Non-pigmented ciliary epithelial cell (primary cell): ENCODE data around the gene GALNT14.

ENCODE experiments used
- DNase-seq: peaks from one replicate; pipeline ENCODE4 v3.0.0-alpha.2; 2010; ENCODE audit warnings: low read depth

The GALNT14 gene

GRCh38 chr2:31054842-31055388, 83.3 kb downstream of the GALNT14 start:
- no peak for DNase-seq

- no peak for DNase-seq
Measured at GRCh38 chr2:31053929-31054782, 84.1 kb downstream of the GALNT14 start.

DNA sequence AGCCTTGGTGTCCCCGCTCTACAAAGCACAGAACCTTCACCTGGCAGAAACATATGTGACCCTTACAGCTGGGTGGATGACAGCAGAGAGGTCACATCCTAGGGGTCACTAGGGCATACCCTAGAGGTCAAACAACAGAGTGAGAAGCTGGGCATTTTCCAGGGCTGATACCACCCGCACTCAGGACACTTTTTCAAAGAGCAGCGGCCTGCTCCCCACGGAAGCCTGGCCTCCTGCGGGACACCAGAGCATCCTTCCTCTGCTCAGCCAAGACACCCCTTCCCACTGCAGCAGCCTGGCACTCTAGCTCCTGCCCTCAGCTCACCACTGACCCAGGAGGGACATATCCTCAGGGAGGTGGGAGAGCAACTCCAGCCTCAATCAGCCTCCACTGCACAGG, 86.0 kb downstream of the GALNT14 start:
- DNase-seq: no peak

DNA sequence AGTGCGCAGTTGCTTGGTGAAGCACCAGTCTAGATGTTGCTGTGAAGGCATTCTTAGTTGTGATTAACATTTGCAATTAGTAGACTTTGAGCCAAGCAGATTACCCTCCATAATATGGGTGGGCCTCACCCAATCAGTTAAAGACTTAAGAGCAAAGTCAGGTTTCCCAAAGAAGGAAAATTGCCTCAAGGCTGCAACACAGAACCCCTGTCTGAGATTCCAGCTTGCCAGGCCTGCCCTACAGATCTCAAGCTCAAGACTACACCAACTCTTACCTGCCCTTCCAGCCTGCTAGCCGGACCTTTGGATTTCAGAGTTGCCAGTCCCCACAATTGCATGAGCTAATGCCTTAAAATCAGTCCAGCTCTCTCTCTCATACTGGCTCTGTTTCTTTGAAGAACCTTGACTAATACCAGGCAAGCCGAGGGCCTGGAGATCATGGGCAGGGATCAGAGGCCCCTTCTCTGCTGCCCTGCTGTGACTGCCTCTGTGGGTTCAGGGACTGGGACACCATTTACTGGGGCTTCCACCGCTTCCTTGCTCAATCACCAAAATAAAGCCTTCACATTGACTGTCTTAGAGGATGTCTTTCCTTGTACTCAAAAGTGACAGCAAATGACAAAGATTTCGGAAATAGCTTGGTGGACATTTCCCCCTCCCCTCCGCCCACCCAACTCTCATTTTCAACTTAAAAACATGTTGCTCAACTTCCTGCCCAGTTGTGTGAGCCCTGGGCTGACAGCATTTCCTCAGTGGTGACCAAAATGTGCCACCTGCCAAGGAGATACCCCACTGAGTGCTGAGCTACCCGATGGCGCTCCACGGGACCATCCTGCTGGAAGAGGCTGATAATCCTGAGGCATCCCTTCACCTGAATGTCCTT, 86.7 kb downstream of the GALNT14 start:
- DNase-seq: no peak

DNA sequence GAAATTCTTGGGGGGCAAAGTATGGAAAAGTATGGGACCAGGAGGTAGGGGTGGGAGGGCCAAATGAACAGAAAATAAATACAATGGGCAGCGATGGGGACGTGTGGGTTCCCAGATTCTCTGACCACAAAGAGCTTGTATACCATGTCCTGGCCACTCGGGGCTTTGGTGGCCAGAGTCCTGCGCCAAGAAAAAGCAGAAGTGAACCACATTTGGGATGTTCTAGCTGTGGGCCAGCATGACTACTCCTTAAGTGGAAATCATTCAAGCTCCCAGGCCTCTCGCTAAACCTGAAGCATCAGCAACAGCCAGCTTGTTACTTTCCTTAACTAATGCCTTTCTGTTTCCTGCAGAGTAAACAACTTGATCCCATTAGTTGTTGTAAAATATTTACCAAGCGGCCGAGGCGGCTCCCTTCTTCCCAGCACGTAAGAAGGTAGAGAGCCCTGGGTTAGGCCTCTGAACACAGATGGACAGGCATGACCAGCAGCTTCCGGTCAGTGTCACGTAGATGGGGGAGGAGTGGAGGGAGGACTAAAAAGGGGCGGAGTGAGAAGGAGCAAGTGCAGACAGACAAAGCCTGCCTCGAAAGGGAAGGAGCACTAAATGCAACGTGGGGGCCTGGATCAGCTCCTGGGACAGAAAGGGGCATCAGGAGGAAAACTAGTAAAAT, 88.2 kb downstream of the GALNT14 start:
- DNase-seq: no peak

DNA sequence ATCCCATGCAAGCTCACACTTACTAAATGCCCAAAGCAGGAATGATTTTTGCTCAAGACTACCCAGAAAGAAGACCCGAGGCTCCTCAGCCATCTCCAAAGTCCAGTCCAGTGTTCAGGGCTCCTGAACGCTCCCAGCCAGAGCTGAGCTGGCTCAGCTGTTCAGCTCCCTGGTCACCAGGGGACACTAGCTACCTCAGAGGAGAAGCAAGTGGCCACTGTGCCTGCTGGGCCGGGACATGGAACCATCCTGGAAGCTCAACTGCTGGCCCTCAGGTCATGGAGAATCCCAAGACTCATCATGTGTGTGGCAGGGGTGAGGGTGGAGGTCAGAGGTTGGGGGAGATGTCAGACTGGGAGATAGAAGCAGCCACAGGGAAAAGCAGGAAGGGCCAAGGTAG, 89.0 kb downstream of the GALNT14 start:
- no peak for DNase-seq

GRCh38 chr2:31047599-31047998, 90.6 kb downstream of the GALNT14 start:
- DNase-seq: no peak

DNA sequence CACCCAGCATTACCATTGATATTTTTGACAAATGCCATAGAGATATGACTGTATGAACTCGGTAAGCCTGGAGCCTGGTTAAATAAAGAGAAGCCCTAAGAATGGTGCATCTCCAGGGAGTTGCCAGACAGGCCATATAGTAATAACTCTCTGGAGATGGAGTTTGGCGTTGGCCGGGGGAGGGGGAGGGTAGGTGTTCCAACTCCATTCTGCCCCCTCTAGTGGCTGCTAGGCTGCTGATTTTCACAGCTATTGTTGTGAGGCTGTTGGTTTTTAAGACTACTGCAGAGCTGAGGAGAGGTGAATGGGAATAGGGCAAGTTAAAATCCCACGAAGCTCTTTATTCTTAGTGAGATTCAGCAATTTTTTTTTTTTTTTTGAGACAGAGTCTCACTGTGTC, 99.9 kb downstream of the GALNT14 start:
- no peak for DNase-seq

DNA sequence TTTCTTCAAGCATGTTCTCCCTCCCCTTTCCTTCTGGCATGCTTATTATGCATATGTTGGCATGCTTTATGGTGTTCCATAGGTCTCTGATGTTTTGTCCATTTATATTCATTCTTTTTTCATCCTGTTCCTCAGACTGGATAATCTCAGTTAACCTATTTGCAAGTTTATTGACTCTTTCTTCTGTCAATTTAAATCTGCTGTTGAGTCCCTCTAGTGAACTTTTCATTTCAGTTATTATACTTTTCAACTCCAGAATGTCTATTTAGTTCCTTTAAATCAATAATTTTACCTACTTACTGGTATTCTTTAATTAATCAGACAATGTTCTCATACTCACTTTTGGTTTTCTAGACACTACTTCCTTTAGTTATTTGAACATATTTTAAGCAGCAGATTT, 101.2 kb downstream of the GALNT14 start:
- no peak for DNase-seq

DNA sequence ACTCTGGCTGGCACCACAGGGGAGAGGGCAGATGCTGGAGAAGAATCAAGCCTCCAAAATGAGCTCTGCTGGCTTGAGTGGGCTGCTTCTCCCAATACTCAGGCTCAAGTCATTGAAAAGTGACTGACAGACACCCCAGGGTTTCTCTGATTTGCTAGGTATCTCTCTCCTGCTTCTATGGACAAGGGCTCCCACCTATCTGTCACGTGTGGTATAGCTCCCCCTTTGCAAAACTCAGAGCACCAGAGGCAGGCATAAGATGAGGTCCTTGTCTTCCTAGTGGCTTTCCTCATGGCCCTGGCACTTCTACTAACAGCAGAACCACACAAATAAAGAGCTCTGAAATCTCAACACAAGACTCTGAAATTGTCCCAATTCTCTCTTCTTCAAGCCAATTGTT, 105.2 kb downstream of the GALNT14 start:
- DNase-seq: no peak

- no peak for DNase-seq
Measured at GRCh38 chr2:31032475-31032874, 105.8 kb downstream of the GALNT14 start.

DNA sequence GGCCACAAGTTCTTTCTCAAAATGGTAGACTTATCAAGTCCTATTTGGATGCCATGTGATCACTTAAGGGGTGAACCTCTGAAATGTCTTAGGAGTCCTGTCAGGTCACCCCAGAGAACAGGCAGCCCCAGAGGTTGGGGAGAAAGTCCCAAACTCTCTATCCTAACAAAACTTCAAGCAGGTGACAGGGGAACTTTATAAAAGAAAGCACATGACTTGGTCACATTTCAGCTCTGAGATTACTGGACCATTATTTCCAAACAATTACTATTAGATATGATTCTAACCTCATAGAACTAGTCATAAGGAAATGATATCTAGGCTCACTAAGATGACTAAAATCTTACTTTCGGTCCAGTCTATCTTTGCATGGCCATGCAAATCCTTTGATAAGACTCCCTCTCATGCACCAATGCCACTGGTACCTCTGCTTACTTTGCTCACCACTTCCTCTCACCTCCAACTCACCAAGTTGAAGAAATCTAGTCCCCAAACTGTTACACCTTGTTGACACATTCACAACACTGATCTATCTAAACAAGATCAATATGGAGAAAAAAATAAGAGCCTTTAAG, 107.0 kb downstream of the GALNT14 start:
- no peak for DNase-seq

DNA sequence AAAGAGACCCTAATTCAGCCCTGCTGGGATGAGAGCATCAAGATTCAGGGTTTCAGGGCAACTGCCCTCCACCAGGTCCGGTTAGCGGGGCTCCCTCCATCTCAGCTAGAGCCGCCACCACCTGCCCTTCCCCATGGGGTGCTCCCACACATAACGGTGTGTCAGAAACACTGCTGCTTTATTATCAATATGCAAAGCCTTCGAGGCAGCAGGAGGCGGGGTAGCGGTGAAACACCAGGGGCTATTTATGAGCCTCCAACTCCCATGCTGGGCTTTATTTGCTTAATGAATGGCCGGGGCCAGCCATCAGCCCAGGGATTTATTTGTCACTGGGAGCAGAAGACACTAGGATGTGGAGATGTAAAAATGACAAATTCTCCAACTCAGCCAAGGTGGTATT, 109.8 kb downstream of the GALNT14 start:
- no peak for DNase-seq

DNA sequence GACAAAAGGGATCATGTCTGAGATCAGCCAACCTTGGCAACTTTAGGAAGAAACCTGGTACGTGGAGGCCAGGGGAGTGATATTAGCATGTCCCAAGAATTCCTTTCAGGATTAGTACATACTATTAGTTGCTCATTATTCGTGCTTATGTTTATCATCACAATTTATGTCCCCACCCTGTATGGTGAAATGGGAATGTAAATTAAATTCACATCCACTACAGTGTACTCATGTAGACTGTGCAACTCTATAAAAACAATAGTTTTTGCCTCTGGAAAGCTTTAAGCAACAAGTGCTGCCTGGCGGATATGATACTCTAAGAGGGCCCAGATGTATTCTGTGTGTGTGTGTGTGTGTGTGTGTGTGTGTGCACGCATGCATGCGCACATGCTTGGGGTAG, 110.7 kb downstream of the GALNT14 start:
- DNase-seq: no peak

- no peak for DNase-seq
Measured at GRCh38 chr2:31023541-31023940, 114.7 kb downstream of the GALNT14 start.

DNA sequence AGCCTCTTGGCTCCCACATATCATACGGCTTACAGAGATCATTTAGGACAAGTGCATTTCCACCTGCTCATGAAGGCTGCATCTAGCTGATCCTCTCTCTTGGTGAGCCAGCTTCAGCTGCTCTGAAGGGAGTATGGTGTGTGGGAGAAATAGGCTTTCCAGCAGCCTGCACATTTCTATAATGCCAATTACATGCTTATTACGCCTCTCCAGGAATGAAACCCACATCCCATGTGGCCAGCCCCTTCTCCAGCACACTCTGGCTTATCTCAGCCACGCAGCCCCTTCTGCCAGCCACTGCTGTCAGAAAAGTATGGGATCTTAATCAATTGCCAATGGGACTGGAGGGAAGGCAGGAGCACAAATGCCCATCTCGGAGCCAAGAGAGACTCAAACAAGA, 117.5 kb downstream of the GALNT14 start:
- no peak for DNase-seq

- no peak for DNase-seq
Measured at GRCh38 chr2:31018280-31018679, 120.0 kb downstream of the GALNT14 start.

- no peak for DNase-seq
Measured at GRCh38 chr2:31016648-31017047, 121.6 kb downstream of the GALNT14 start.

DNA sequence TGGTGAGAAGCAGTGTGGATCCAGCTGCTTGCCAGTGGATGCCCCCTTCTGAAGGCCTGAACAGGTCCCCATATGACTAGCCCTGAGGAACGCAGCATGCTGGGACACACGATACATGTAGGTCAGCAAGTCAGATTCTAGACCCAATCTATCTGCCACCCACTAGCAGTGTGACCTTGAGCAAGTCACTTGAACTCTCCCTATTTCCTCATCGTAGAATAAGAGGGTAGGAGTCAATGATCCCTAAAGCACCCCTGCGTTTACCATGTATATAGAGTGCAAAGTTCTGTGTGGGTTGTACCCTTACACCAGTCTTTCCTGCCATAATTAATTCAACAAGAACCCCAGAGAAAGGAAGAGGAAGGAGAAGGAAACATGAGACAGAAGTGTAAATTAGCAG, 123.7 kb downstream of the GALNT14 start:
- no peak for DNase-seq

DNA sequence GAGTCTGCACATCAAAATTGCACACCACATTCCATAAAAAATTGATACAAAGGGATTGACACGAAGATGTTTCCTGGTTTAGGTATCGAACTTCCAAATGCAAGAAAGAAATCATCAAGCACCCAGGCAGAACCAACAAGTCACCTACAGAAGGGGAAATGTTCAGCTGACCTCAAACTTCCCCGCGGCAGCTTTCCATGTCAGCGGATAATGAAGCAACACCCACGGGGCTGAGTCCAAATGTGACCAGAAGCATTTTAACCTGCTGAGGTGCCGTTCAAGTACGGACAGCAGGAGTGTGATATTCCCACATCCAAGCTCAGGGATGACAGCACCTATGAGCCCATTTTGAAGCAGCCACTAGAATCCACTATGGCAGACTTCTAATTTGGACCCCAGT, 124.9 kb downstream of the GALNT14 start:
- no peak for DNase-seq

DNA sequence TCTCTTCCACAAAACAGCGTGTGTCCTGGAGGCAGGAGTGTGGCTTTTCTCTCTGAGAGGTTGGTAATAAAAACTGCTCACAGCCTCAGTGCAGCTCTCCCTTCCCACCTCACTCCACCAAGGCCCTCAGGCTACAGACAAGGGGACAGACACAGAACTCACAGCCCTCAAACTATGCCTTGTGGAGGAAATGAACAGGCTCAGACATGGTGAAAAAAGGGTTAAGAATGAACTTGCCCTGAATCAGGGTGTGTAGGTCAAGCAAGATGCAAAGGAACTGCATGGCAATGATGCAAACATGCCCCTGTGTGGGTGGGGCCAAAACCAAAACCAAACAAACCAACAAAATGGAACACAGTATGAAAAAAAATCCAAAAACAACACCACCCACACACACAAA, 125.8 kb downstream of the GALNT14 start:
- no peak for DNase-seq

- no peak for DNase-seq
Measured at GRCh38 chr2:31011587-31011986, 126.7 kb downstream of the GALNT14 start.
